ENCODE data around the gene ZNF217.

DNA sequence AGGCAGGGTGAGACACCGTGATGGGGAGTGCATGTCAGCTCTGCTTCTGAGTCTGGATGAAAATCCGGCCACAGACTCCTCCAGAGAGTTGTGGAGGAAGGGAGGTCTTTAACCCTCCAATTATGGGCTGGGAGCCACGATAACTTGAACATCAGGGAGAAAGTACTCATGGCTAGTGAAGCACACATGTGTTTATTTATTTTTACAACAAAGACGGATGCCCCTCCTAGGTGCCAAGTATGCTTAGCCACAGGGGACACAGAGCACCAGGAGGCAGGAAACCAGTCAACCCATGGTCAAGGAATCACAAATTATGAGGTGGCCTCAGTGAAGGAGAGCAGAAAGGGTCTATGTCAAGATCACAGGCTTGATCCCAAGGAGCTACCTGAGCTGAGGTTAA lies 54.1 kb downstream of the ZNF217 start:
- TF ChIP-seq GATA2 (IDR thresholded peaks at IDR 0.05; ENCODE audit: insufficient read depth, insufficient read length, low read depth, low read length): no peak
- no peak for TF ChIP-seq POLR2A (IDR thresholded peaks at IDR 0.05; ENCODE audit: low read depth, low read length)
- TF ChIP-seq, protein P1, sequence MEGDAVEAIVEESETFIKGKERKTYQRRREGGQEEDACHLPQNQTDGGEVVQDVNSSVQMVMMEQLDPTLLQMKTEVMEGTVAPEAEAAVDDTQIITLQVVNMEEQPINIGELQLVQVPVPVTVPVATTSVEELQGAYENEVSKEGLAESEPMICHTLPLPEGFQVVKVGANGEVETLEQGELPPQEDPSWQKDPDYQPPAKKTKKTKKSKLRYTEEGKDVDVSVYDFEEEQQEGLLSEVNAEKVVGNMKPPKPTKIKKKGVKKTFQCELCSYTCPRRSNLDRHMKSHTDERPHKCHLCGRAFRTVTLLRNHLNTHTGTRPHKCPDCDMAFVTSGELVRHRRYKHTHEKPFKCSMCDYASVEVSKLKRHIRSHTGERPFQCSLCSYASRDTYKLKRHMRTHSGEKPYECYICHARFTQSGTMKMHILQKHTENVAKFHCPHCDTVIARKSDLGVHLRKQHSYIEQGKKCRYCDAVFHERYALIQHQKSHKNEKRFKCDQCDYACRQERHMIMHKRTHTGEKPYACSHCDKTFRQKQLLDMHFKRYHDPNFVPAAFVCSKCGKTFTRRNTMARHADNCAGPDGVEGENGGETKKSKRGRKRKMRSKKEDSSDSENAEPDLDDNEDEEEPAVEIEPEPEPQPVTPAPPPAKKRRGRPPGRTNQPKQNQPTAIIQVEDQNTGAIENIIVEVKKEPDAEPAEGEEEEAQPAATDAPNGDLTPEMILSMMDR (IDR thresholded peaks at IDR 0.05; ENCODE audit: extremely low read depth in 1 of 2, insufficient read depth in 1 of 2, low read depth in 1 of 2, low read length in 2 of 2): no peak
- TF ChIP-seq POLR2AphosphoS5 (IDR thresholded peaks at IDR 0.05; ENCODE audit: insufficient read depth, low read depth, low read length): no peak
- TF ChIP-seq EZH2 (IDR thresholded peaks at IDR 0.05; ENCODE audit: borderline replicate concordance, low read depth, low read length, severe bottlenecking): no peak
- TF ChIP-seq, protein P2, sequence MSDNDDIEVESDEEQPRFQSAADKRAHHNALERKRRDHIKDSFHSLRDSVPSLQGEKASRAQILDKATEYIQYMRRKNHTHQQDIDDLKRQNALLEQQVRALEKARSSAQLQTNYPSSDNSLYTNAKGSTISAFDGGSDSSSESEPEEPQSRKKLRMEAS (IDR thresholded peaks at IDR 0.05; ENCODE audit: insufficient read depth, insufficient read length): no peak
- no peak for TF ChIP-seq MYC (IDR thresholded peaks at IDR 0.05; ENCODE audit: low read depth, low read length)
- no peak for TF ChIP-seq FOS (IDR thresholded peaks at IDR 0.05; ENCODE audit: borderline replicate concordance, insufficient read depth, low read length)

Measured in endothelial cell of umbilical vein (primary cell).